PC-9 (cell line): Measurements from ENCODE around the gene BRIP1. TPM values are rescaled to one million over a fixed set of nuclear protein-coding genes. Genes with fewer than 3 reads are reported as not detected.

Source experiments
- BruUV-seq: library from RNA; stranded (reverse); fragments of 400-500 nt; replicated peaks from 2 replicates; lab custom pipeline; 2021; lab: Mats Ljungman, UMichigan
- CTCF ChIA-PET: fragments of 300-600 bp; sonication (Branson Sonifier 250); formaldehyde crosslinking; loops from one replicate; lab custom pipeline; 2022; ENCODE audit warnings: antibody characterized with exemption; lab: Charles Lee
- POLR2A ChIA-PET: fragments of 300-600 bp; sonication (Branson Sonifier 250); formaldehyde crosslinking; loops from one replicate; lab custom pipeline; 2022; ENCODE audit warnings: antibody characterized with exemption; ENCODE audit not compliant: unreplicated experiment; lab: Charles Lee
- DNase-seq, 2 experiments: peaks; one replicate each; pipeline versions ENCODE4 v3.0.0 to v3.0.0-alpha.2; 2015 to 2022; ENCODE audit warnings: mixed read lengths in 1 of 2
- H2AFZ ChIP-seq: fragments of 200-600 bp; sonication (generic); 2 replicates; pipeline ENCODE4 v1.8.1; 2017; ENCODE audit warnings: antibody characterized with exemption
- H3F3A ChIP-seq: fragments of 200-600 bp; sonication (generic); 2 replicates; pipeline ENCODE4 v1.8.1; 2017; ENCODE audit warnings: antibody characterized with exemption, mild to moderate bottlenecking, low read depth; ENCODE audit not compliant: insufficient read depth
- H3K27ac ChIP-seq: fragments of 200-600 bp; sonication (generic); 2 replicates; pipeline ENCODE4 v1.6.1; 2016; ENCODE audit warnings: mixed run types
- H3K27me3 ChIP-seq: fragments of 200-600 bp; sonication (generic); 2 replicates; pipeline ENCODE4 v1.6.1; 2016; ENCODE audit warnings: low read depth, mixed run types; ENCODE audit not compliant: insufficient read depth
- H3K36me3 ChIP-seq: fragments of 200-600 bp; sonication (generic); 2 replicates; pipeline ENCODE4 v1.6.1; 2016; ENCODE audit warnings: low read depth, mixed run types
- H3K4me1 ChIP-seq: fragments of 200-600 bp; sonication (generic); replicated peaks from 2 replicates; pipeline ENCODE4 v1.6.1; 2016; ENCODE audit warnings: mixed run types; ENCODE audit not compliant: insufficient read depth
- H3K4me2 ChIP-seq: fragments of 200-600 bp; sonication (generic); 2 replicates; pipeline ENCODE4 v1.6.1; 2017; ENCODE audit warnings: mixed run types
- H3K4me3 ChIP-seq: fragments of 200-600 bp; sonication (generic); 2 replicates; pipeline ENCODE4 v1.6.1; 2016; ENCODE audit warnings: mixed run types
- H3K79me2 ChIP-seq: fragments of 200-600 bp; sonication (generic); 2 replicates; pipeline ENCODE4 v1.6.1; 2017; ENCODE audit warnings: low read depth, mixed run types
- H3K9me2 ChIP-seq: fragments of 200-600 bp; sonication (generic); 2 replicates; pipeline ENCODE4 v1.8.1; 2017; ENCODE audit warnings: mild to moderate bottlenecking; ENCODE audit not compliant: insufficient read depth
- H3K9me3 ChIP-seq: fragments of 200-600 bp; sonication (generic); 2 replicates; pipeline ENCODE4 v1.8.1; 2016; ENCODE audit warnings: low read depth; ENCODE audit not compliant: insufficient read depth
- H4K20me1 ChIP-seq: fragments of 200-600 bp; sonication (generic); 2 replicates; pipeline ENCODE4 v1.8.1; 2017; ENCODE audit not compliant: insufficient read depth
- CTCF ChIP-seq: fragments of 200-600 bp; sonication (generic); conservative IDR thresholded peaks from 2 replicates; pipeline ENCODE4 v1.6.1; 2017; ENCODE audit warnings: mixed run types, antibody characterized with exemption, mild to moderate bottlenecking, moderate library complexity
- EZH2 ChIP-seq: fragments of 200-600 bp; sonication (generic); IDR thresholded peaks from 2 replicates; pipeline ENCODE4 v1.8.0; 2017; ENCODE audit warnings: antibody characterized with exemption, low read depth
- intact Hi-C: fragments of 100-400 bp; cut with micrococcal nuclease; formaldehyde crosslinking; loops from one replicate; pipeline ENCODE4 v1.10.0; 2022; ENCODE audit not compliant: unreplicated experiment
- total RNA-seq: library from RNA; stranded (reverse); gene quantifications from 2 replicates; pipeline ENCODE4 v1.2.3, GENCODE V29; 2021

Gene BRIP1
- total RNA-seq, 1 experiment from 2014 or later = 16.0 TPM

- Histone ChIP-seq H3K4me1 (peaks cover 10% of the 10 kb centered on the region), H3K36me3 (peaks cover 11% of the 10 kb centered on the region; the same call in 1 of the 2 replicates), H3F3A (peaks cover 12% of the 10 kb centered on the region), H3K79me2 (no peaks in the 10 kb centered on the region), H3K9me2 (no peaks in the 10 kb centered on the region), H4K20me1 (no peaks in the 10 kb centered on the region), H3K27ac (no peak overlapping the region), H2AFZ (no peak overlapping the region), H3K4me2 (no peak overlapping the region), H3K9me3 (peaks cover 10% of the 10 kb centered on the region), H3K27me3 (no peaks in the 10 kb centered on the region), H3K4me3 (no peak overlapping the region)
- ChIA-PET CTCF (no interaction called here), POLR2A (no interaction called here)
- no TSS peak for BruUV-seq
- intact Hi-C loops = no loop called here
- TF ChIP-seq CTCF (no peak), EZH2 (no peak)
- DNase-seq = no peak
Observed at GRCh38 chr17:61770752-61771533, 92.4 kb downstream of the BRIP1 start.

GRCh38 chr17:61770043-61770442, 93.3 kb downstream of the BRIP1 start:
- Histone ChIP-seq H3K4me1 (peaks cover 10% of the 10 kb centered on the region), H3K27me3 (no peaks in the 10 kb centered on the region), H3F3A (peaks cover 10% of the 10 kb centered on the region), H3K9me2 (no peaks in the 10 kb centered on the region), H3K4me2 (no peak overlapping the region), H3K27ac (no peak overlapping the region), H3K79me2 (no peaks in the 10 kb centered on the region), H3K36me3 (peaks cover 11% of the 10 kb centered on the region; the same call in 1 of the 2 replicates), H3K4me3 (no peak overlapping the region), H3K9me3 (peaks cover 10% of the 10 kb centered on the region), H4K20me1 (no peaks in the 10 kb centered on the region), H2AFZ (no peak overlapping the region)
- no TSS peak for BruUV-seq
- DNase-seq = no peak
- ChIA-PET POLR2A (no interaction called here), CTCF (no interaction called here)
- intact Hi-C loops = no loop called here
- TF ChIP-seq EZH2 (no peak), CTCF (no peak)

GRCh38 chr17:61768405-61768804, 94.9 kb downstream of the BRIP1 start:
- H3K27ac ChIP-seq = no peak overlapping the region
- peaks cover 10% of the 10 kb centered on the region; the same call in 1 of the 2 replicates for H3F3A ChIP-seq
- no peak overlapping the region for H3K4me2 ChIP-seq
- peaks cover 11% of the 10 kb centered on the region; the same call in 1 of the 2 replicates for H3K36me3 ChIP-seq
- peaks cover 10% of the 10 kb centered on the region for H3K9me3 ChIP-seq
- ChIA-PET CTCF (no interaction called here), POLR2A (no interaction called here)
- H2AFZ ChIP-seq = no peak overlapping the region
- intact Hi-C loops = no loop called here
- no peak overlapping the region for H3K4me3 ChIP-seq
- H3K9me2 ChIP-seq = no peaks in the 10 kb centered on the region
- no peak for DNase-seq
- H4K20me1 ChIP-seq = no peaks in the 10 kb centered on the region
- no peaks in the 10 kb centered on the region for H3K27me3 ChIP-seq
- BruUV-seq = no TSS peak
- peaks cover 10% of the 10 kb centered on the region for H3K4me1 ChIP-seq
- TF ChIP-seq CTCF = no peak
- TF ChIP-seq EZH2 = no peak
- no peaks in the 10 kb centered on the region for H3K79me2 ChIP-seq
